Measurements from ENCODE around the gene ABCA10.

Gene ABCA10

DNA sequence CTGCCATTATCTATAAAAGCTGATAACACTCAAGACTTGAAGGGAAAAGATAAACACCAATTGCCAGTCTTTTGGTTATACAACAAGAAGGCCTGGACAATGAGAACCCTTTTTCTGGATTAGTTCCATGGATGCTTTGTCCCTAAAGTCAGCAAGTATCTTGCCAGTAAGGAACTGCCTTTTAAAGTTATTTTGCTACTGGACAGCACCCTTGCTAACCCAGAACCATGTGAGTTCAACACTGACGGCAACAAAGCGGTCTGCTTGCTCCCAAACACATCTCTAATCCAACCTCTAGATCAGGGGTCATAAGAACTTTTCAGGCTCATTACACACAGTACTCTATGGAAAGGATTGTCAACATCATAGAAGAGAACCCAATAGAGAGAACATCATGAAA lies 61.7 kb downstream of the ABCA10 start:
- H3K27ac ChIP-seq (ENCODE audit: low read depth, low read length, poor library complexity, severe bottlenecking): no peak overlapping the region
- no peak for TF ChIP-seq CTCF (IDR thresholded peaks at IDR 0.05; ENCODE audit: low read length)
- no peak for TF ChIP-seq EZH2 (IDR thresholded peaks at IDR 0.05; ENCODE audit: borderline replicate concordance, low read length)

GRCh38 chr17:69164206-69164605 lies 64.4 kb downstream of the ABCA10 start:
- no peak overlapping the region for H3K4me2 ChIP-seq (ENCODE audit: low read length)
- no peaks in the 10 kb centered on the region for H3K36me3 ChIP-seq (ENCODE audit: insufficient read depth, low read length)
- H3K9me3 ChIP-seq (ENCODE audit: low read length): no peaks in the 10 kb centered on the region
- H3K27me3 ChIP-seq (ENCODE audit: insufficient read depth, low read length): no peaks in the 10 kb centered on the region; the same call in 1 of the 2 replicates
- no peak overlapping the region for H3K27ac ChIP-seq (ENCODE audit: low read depth, low read length, poor library complexity, severe bottlenecking)
- H2AFZ ChIP-seq (ENCODE audit: low read length): no peak overlapping the region
- TF ChIP-seq EZH2 (IDR thresholded peaks at IDR 0.05; ENCODE audit: borderline replicate concordance, low read length): no peak
- TF ChIP-seq CTCF (IDR thresholded peaks at IDR 0.05; ENCODE audit: low read length): no peak
- H4K20me1 ChIP-seq (ENCODE audit: insufficient read depth, low read length): no peaks in the 10 kb centered on the region
- H3K9me2 ChIP-seq (ENCODE audit: low read depth, low read length): no peaks in the 10 kb centered on the region
- no peaks in the 10 kb centered on the region for H3K4me1 ChIP-seq (ENCODE audit: insufficient read depth, low read length, severe bottlenecking)
- no peaks in the 10 kb centered on the region for H3F3A ChIP-seq (ENCODE audit: insufficient read depth, low read length)
- H3K79me2 ChIP-seq (ENCODE audit: insufficient read depth, low read length): no peaks in the 10 kb centered on the region
- no peak overlapping the region for H3K9ac ChIP-seq (ENCODE audit: low read length)
- no peak overlapping the region for H3K4me3 ChIP-seq (ENCODE audit: low read depth, low read length, poor library complexity, severe bottlenecking)

More for the DNA sequence above, 61.7 kb downstream of the ABCA10 start:
- no peaks in the 10 kb centered on the region for H3K4me1 ChIP-seq (ENCODE audit: insufficient read depth, low read length, severe bottlenecking)
- H2AFZ ChIP-seq (ENCODE audit: low read length): no peak overlapping the region
- H3K4me3 ChIP-seq (ENCODE audit: low read depth, low read length, poor library complexity, severe bottlenecking): no peak overlapping the region
- H3K9me2 ChIP-seq (ENCODE audit: low read depth, low read length): no peaks in the 10 kb centered on the region
- H3K27me3 ChIP-seq (ENCODE audit: insufficient read depth, low read length): no peaks in the 10 kb centered on the region; the same call in 1 of the 2 replicates
- H3K9ac ChIP-seq (ENCODE audit: low read length): no peak overlapping the region
- H3K36me3 ChIP-seq (ENCODE audit: insufficient read depth, low read length): no peaks in the 10 kb centered on the region
- H3K4me2 ChIP-seq (ENCODE audit: low read length): no peak overlapping the region
- no peaks in the 10 kb centered on the region for H3F3A ChIP-seq (ENCODE audit: insufficient read depth, low read length)
- no peaks in the 10 kb centered on the region for H4K20me1 ChIP-seq (ENCODE audit: insufficient read depth, low read length)
- H3K9me3 ChIP-seq (ENCODE audit: low read length): no peaks in the 10 kb centered on the region
- no peaks in the 10 kb centered on the region for H3K79me2 ChIP-seq (ENCODE audit: insufficient read depth, low read length)

- H3K9ac ChIP-seq (ENCODE audit: low read length): no peak overlapping the region
- peaks cover 3% of the 10 kb centered on the region; the same call in 1 of the 2 replicates for H3K9me2 ChIP-seq (ENCODE audit: low read depth, low read length)
- H3K9me3 ChIP-seq (ENCODE audit: low read length): no peaks in the 10 kb centered on the region
- H3F3A ChIP-seq (ENCODE audit: insufficient read depth, low read length): no peaks in the 10 kb centered on the region
- H3K27me3 ChIP-seq (ENCODE audit: insufficient read depth, low read length): no peaks in the 10 kb centered on the region
- no peaks in the 10 kb centered on the region for H3K4me1 ChIP-seq (ENCODE audit: insufficient read depth, low read length, severe bottlenecking)
- H3K27ac ChIP-seq (ENCODE audit: low read depth, low read length, poor library complexity, severe bottlenecking): no peak overlapping the region
- no peaks in the 10 kb centered on the region for H3K36me3 ChIP-seq (ENCODE audit: insufficient read depth, low read length)
- no peak overlapping the region for H2AFZ ChIP-seq (ENCODE audit: low read length)
- TF ChIP-seq CTCF (IDR thresholded peaks at IDR 0.05; ENCODE audit: low read length) (no peak), EZH2 (IDR thresholded peaks at IDR 0.05; ENCODE audit: borderline replicate concordance, low read length) (no peak)
- no peaks in the 10 kb centered on the region for H4K20me1 ChIP-seq (ENCODE audit: insufficient read depth, low read length)
- no peak overlapping the region for H3K4me2 ChIP-seq (ENCODE audit: low read length)
- H3K79me2 ChIP-seq (ENCODE audit: insufficient read depth, low read length): no peaks in the 10 kb centered on the region
- H3K4me3 ChIP-seq (ENCODE audit: low read depth, low read length, poor library complexity, severe bottlenecking): no peak overlapping the region
These were observed 69.2 kb downstream of the ABCA10 start for GRCh38 chr17:69159418-69159817.

Measured in OCI-LY1 (cell line).